HEK293T (cell line): Measurements from ENCODE around the gene TBX18.

Source experiments
- ARNT ChIP-seq: fragments of 450-650 bp; IDR thresholded peaks from 2 replicates; pipeline ENCODE4 v1.6.1; 2017; ENCODE audit warnings: mild to moderate bottlenecking
- ELF4 ChIP-seq: fragments of 450-650 bp; IDR thresholded peaks from 2 replicates; pipeline ENCODE4 v1.6.1; 2017; ENCODE audit warnings: antibody characterized with exemption
- FOXA1 ChIP-seq: fragments of 450-650 bp; IDR thresholded peaks from 2 replicates; pipeline ENCODE4 v1.6.1; 2016; ENCODE audit warnings: mild to moderate bottlenecking
- FOXM1 ChIP-seq: fragments of 450-650 bp; IDR thresholded peaks from 2 replicates; pipeline ENCODE4 v1.6.1; 2017; ENCODE audit warnings: mild to moderate bottlenecking, borderline replicate concordance
- PKNOX1 ChIP-seq: fragments of 450-650 bp; IDR thresholded peaks from 2 replicates; pipeline ENCODE4 v1.6.1; 2016
- SP1 ChIP-seq: fragments of 450-650 bp; IDR thresholded peaks from 2 replicates; pipeline ENCODE4 v1.6.1; 2017
- SUZ12 ChIP-seq: fragments of 450-650 bp; IDR thresholded peaks from 2 replicates; pipeline ENCODE4 v1.6.1; 2016; ENCODE audit warnings: mild to moderate bottlenecking
- TARDBP ChIP-seq: fragments of 450-650 bp; IDR thresholded peaks from 2 replicates; pipeline ENCODE4 v1.6.1; 2016

- TF ChIP-seq SP1 = no peak
- no peak for TF ChIP-seq SUZ12
- TF ChIP-seq ELF4 = no peak
- no peak for TF ChIP-seq ARNT
- TF ChIP-seq PKNOX1 = no peak
- no peak for TF ChIP-seq TARDBP
- no peak for TF ChIP-seq FOXA1
- TF ChIP-seq FOXM1 = no peak
These were observed 111.3 kb downstream of the TBX18 start for GRCh38 chr6:84653027-84653551.
